AG04449 (cell line): ENCODE results near the gene ACP4.
"Not testable (repeated sequence)": the region's sequence is repeated elsewhere in the genome, so short reads cannot be mapped to it uniquely, and the experiment has no call there.

Experiments
- CTCF ChIA-PET: fragments of 350-600 bp; formaldehyde crosslinking; extraction: SDS; loops from one replicate; lab custom pipeline; 2021; ENCODE audit warnings: antibody characterized with exemption; lab: Yijun Ruan, JAX
- POLR2A ChIA-PET: fragments of 400-600, 350-600 bp; formaldehyde crosslinking; extraction: SDS; loops from one replicate; lab custom pipeline; 2020; ENCODE audit warnings: antibody characterized with exemption, inconsistent platforms; lab: Yijun Ruan, JAX
- DNase-seq: peaks from one replicate; pipeline ENCODE4 v3.0.0-alpha.2; 2010; ENCODE audit warnings: low read depth, low spot score
- H3K4me3 ChIP-seq: 2 replicates; pipeline ENCODE4 v1.5.1; 2011; ENCODE audit warnings: low read depth, mild to moderate bottlenecking, control low read depth, low read length
- CTCF ChIP-seq: IDR thresholded peaks from one replicate; pipeline ENCODE4 v1.5.1; 2011; ENCODE audit warnings: mild to moderate bottlenecking, moderate library complexity, low read length, control low read depth, inconsistent platforms; ENCODE audit not compliant: insufficient read depth; ENCODE audit errors: missing control alignments

The ACP4 gene

DNA sequence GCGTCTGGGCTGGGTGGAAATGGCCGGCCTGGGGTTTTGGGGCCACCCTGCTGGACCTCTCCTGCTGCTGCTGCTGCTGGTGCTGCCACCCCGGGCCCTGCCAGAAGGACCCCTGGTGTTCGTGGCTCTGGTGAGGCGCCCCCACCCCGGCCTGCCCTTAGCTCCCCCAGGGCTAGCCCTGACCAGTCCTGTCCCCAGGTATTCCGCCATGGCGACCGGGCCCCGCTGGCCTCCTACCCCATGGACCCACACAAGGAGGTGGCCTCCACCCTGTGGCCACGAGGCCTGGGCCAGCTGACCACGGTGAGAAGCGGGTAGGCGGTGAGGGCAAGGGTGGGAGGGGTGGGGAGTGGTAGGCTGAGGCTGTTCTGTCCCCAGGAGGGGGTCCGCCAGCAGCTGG lies at the start of gene ACP4:
ACP4 (plus strand) TSS at position 20 of the 400 bp plus-strand sequence; CDS start at position 20, 0 bp downstream.
- POLR2A ChIA-PET = interaction anchor here (0.8 kb wide), 1 partner anchor 14 kb away, joined by 4 read pairs; no protein-coding TSS in a partner anchor
- CTCF ChIA-PET = interaction anchor here (1.0 kb wide), 1 partner anchor 132 kb away, joined by 5 read pairs; no protein-coding TSS in a partner anchor
- no peak within 1 kb of the TSS for H3K4me3 ChIP-seq
- no peak for TF ChIP-seq CTCF
- DNase-seq = no peak

DNA sequence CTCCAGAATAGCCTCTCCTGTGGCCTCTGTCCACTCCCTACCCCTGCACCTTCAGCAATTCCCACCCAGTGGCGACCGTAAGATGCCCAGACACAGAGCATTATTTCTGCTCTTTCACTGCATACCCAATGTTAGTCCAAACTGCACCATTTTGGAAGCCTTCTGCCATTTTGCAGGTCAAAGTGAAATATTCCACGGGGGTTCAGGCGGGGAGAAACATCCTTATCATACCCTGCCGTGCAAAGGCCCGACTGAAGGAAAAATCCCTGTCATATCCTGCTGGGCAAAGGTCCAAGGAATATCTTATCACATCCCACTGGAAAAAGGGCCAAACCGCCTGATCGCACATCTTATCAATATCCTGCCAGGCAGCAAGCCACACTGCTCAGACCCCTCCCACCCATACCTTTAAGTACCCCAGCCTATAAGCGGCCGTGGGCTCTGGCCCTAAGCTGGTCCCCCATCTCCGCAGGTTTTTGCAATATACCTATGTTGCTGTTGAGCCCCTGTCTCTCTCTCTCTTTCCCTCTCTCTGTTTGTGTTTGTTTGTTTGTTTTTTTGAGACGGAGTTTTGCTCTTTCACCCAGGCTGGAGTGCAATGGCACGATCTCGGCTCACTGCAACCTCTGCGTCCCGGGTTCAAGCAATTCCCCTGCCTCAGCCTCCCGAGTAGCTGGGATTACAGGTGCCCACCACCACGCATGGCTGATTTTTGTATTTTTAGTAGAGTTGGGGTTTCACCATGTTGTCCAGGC lies 48.9 kb upstream of the ACP4 start:
- ChIA-PET CTCF (no interaction called here), POLR2A (no interaction called here)
- no peak overlapping the region for H3K4me3 ChIP-seq
- TF ChIP-seq CTCF = no peak
- no peak for DNase-seq

- no peak for DNase-seq
- no peak for TF ChIP-seq CTCF
- ChIA-PET POLR2A (no interaction called here), CTCF (no interaction called here)
- no peak overlapping the region for H3K4me3 ChIP-seq
Measured at GRCh38 chr19:50743537-50743936, 46.7 kb upstream of the ACP4 start.

- POLR2A ChIA-PET = no interaction called here
- CTCF ChIA-PET = interaction anchor here (0.7 to 1.1 kb wide), 2 partner anchors 20 to 76 kb away, joined by 3 to 4 read pairs; no protein-coding TSS in a partner anchor
- H3K4me3 ChIP-seq = no peak overlapping the region
- no peak for TF ChIP-seq CTCF
- DNase-seq = no peak
Measured at GRCh38 chr19:50745221-50745620, 45.0 kb upstream of the ACP4 start.

DNA sequence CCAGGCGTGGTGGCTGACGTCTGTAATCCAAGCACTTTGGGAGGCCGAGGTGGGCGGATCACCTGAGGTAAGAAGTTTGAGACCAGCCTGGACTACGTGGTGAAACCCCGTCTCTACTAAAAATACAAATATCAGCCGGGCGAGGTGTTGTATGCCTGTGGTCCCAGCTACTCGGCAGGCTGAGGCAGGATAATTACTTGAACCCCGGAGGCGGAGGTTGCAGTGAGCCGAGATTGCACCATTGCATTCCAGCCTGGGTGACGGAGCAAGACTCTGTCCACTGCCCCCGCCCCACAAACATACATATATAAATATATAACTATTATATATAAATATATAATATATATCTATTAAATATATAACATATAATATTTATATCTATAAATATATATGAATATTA lies 43.1 kb upstream of the ACP4 start:
- H3K4me3 ChIP-seq, POLR2A ChIA-PET, DNase-seq, CTCF ChIA-PET: not testable (repeated sequence)

DNA sequence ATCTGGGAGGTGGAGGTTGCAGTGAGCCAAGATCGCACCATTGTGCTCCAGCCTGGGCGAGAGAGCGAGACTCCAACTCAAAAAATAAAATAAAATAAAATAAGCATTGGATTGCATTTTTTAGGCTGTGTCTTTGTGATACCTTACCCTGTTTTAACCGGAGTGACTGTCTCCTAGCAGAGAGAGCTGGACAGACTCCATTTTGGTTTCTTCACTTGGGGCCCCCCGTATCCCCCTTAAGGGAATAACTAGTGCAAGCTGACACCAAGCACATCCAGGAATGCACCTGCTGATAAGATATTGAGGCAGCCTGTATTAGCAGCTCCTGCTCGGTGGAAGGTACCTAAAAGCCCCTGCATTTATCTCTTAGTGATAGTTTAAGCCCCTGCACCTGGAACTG lies 40.7 kb upstream of the ACP4 start:
- no peak for DNase-seq
- no peak overlapping the region for H3K4me3 ChIP-seq
- POLR2A ChIA-PET = no interaction called here
- no peak for TF ChIP-seq CTCF
- CTCF ChIA-PET = interaction anchor here (0.6 to 1.3 kb wide), 3 partner anchors 14 to 28 kb away, joined by 3 read pairs; no protein-coding TSS in a partner anchor
